ENCODE data around the gene MICAL3.
A peak's percentile ranks its signal among the peaks of the same experiment; 100 is the strongest.

The MICAL3 gene

GRCh38 chr22:17920992-17921650 is 103.2 kb downstream of the MICAL3 start:
- no peak for TF ChIP-seq CTCF (conservative IDR thresholded peaks at IDR 0.05; ENCODE audit: control insufficient read depth, insufficient read depth, low read depth, low read length)
- peak; percentile 30 for DNase-seq (ENCODE audit: low read depth)
- no peak overlapping the region for H3K4me3 ChIP-seq (ENCODE audit: control insufficient read depth, low read depth, low read length)

GRCh38 chr22:17920145-17920605 is 104.2 kb downstream of the MICAL3 start:
- no peak overlapping the region for H3K4me3 ChIP-seq (ENCODE audit: control insufficient read depth, low read depth, low read length)
- no peak for TF ChIP-seq CTCF (conservative IDR thresholded peaks at IDR 0.05; ENCODE audit: control insufficient read depth, insufficient read depth, low read depth, low read length)
- DNase-seq (ENCODE audit: low read depth): peak; percentile 20

GRCh38 chr22:17919276-17920144 is 104.9 kb downstream of the MICAL3 start:
- TF ChIP-seq CTCF (conservative IDR thresholded peaks at IDR 0.05; ENCODE audit: control insufficient read depth, insufficient read depth, low read depth, low read length): no peak
- H3K4me3 ChIP-seq (ENCODE audit: control insufficient read depth, low read depth, low read length): no peak overlapping the region
- DNase-seq (ENCODE audit: low read depth): no peak

GRCh38 chr22:17918840-17919239 is 105.5 kb downstream of the MICAL3 start:
- DNase-seq (ENCODE audit: low read depth): no peak
- no peak for TF ChIP-seq CTCF (conservative IDR thresholded peaks at IDR 0.05; ENCODE audit: control insufficient read depth, insufficient read depth, low read depth, low read length)
- H3K4me3 ChIP-seq (ENCODE audit: control insufficient read depth, low read depth, low read length): no peak overlapping the region

GRCh38 chr22:17917490-17917983 is 106.8 kb downstream of the MICAL3 start:
- TF ChIP-seq CTCF (conservative IDR thresholded peaks at IDR 0.05; ENCODE audit: control insufficient read depth, insufficient read depth, low read depth, low read length): no peak
- H3K4me3 ChIP-seq (ENCODE audit: control insufficient read depth, low read depth, low read length): no peak overlapping the region
- DNase-seq (ENCODE audit: low read depth): no peak

GRCh38 chr22:17916226-17916889 is 108.0 kb downstream of the MICAL3 start:
- no peak for TF ChIP-seq CTCF (conservative IDR thresholded peaks at IDR 0.05; ENCODE audit: control insufficient read depth, insufficient read depth, low read depth, low read length)
- no peak for DNase-seq (ENCODE audit: low read depth)
- no peak overlapping the region for H3K4me3 ChIP-seq (ENCODE audit: control insufficient read depth, low read depth, low read length)

All from fibroblast of mammary gland (primary cell).